SIG-M5 treated with dmso at 0.1 percent for 504 hours (cell line): ENCODE measurements around the gene LTA.

ENCODE experiments used
- DNase-seq: peaks from one replicate; lab custom pipeline; 2025; ENCODE audit not compliant: unreplicated experiment; lab: John Stamatoyannopoulos, UW

LTA gene

GRCh38 chr6:31541658-31542521 lies 30.2 kb upstream of the LTA start, which contains the start of gene DDX39B:
Gene DDX39B (minus strand): TSS chr6:31542003. CDS start chr6:31540532, 1,471 bp downstream.
- peak; percentile 96 for DNase-seq

- DNase-seq = no peak
Observed at GRCh38 chr6:31543639-31544038, 28.4 kb upstream of the LTA start.

GRCh38 chr6:31544676-31545075 lies 27.4 kb upstream of the LTA start:
- DNase-seq = no peak

GRCh38 chr6:31545291-31545690 lies 26.8 kb upstream of the LTA start:
- no peak for DNase-seq

GRCh38 chr6:31546339-31546957 lies 25.6 kb upstream of the LTA start, which contains the start of gene ATP6V1G2:
Gene ATP6V1G2 (minus strand): TSS chr6:31546608. CDS start chr6:31546559, 49 bp downstream.
- DNase-seq = peak; percentile 93

GRCh38 chr6:31546958-31547726 lies 24.9 kb upstream of the LTA start, which contains the start of gene NFKBIL1:
Gene NFKBIL1 (plus strand): TSS chr6:31547608. CDS start chr6:31547695, 87 bp downstream.
- peak; percentile 99 for DNase-seq

GRCh38 chr6:31547727-31548543 lies 24.2 kb upstream of the LTA start:
- DNase-seq = no peak

GRCh38 chr6:31548544-31548873 lies 23.6 kb upstream of the LTA start:
- no peak for DNase-seq

- DNase-seq = peak; percentile 82
Observed at GRCh38 chr6:31551371-31551770, 20.7 kb upstream of the LTA start.

GRCh38 chr6:31556307-31556706 lies 15.8 kb upstream of the LTA start:
- DNase-seq = no peak

GRCh38 chr6:31557443-31558317 lies 14.4 kb upstream of the LTA start:
- DNase-seq = no peak

- no peak for DNase-seq
Observed at GRCh38 chr6:31558318-31558625, 13.8 kb upstream of the LTA start.

- DNase-seq = peak; percentile 100
Observed at GRCh38 chr6:31558631-31559500, 13.2 kb upstream of the LTA start.

- DNase-seq = no peak
Observed at GRCh38 chr6:31559606-31559957, 12.5 kb upstream of the LTA start.

- DNase-seq = peak; percentile 94
Observed at GRCh38 chr6:31559958-31560696, 12.0 kb upstream of the LTA start.

- no peak for DNase-seq
Observed at GRCh38 chr6:31560697-31561058, 11.4 kb upstream of the LTA start.

- DNase-seq = no peak
Observed at GRCh38 chr6:31567531-31568370, 4.3 kb upstream of the LTA start.
